Natural killer cell treated with Interleukin-12 subunit alpha and Interleukin-12 subunit beta and Interleukin-15 and Interleukin-18, amount 100 ng/mL, for 72 hours (primary cell): Measurements from ENCODE around the gene CMPK2. TPM values are rescaled to one million over a fixed set of nuclear protein-coding genes. Genes with fewer than 3 reads are reported as not detected.

Experiments used
- ATAC-seq, 2 donors: fragments of 150-1000 bp; cut with Tn5 transposase in 1 of 2; sonication (Bioruptor Pico), chemical (Tn5 transposase) in 1 of 2; 2 replicates each; pipeline ENCODE4 v1.10.0; 2021
- DNase-seq: peaks from one replicate; pipeline ENCODE4 v3.0.0; 2022; ENCODE audit warnings: low spot score
- H3K27ac Mint-ChIP-seq, 2 donors: 1 replicate in 1 of 2; 2 replicates in 1 of 2; pipeline ENCODE4 v1.8.0; 2022; ENCODE audit warnings: mixed read lengths in 2 of 2, mild to moderate bottlenecking in 1 of 2, moderate library complexity in 1 of 2
- H3K27me3 Mint-ChIP-seq, 2 donors: 1 replicate in 1 of 2; 2 replicates in 1 of 2; pipeline ENCODE4 v1.8.0; 2022; ENCODE audit warnings: mixed read lengths in 2 of 2
- H3K36me3 Mint-ChIP-seq: one replicate; pipeline ENCODE4 v1.8.0; 2022; ENCODE audit warnings: mixed read lengths
- H3K4me1 Mint-ChIP-seq, 2 donors: 1 replicate in 1 of 2; 2 replicates in 1 of 2; pipeline ENCODE4 v1.8.0; 2022; ENCODE audit warnings: low read depth in 2 of 2, mixed read lengths in 2 of 2, mild to moderate bottlenecking in 1 of 2
- H3K4me3 Mint-ChIP-seq: one replicate; pipeline ENCODE4 v1.8.0; 2022; ENCODE audit warnings: mixed read lengths
- H3K9me3 Mint-ChIP-seq: 2 replicates; pipeline ENCODE4 v1.8.0; 2022; ENCODE audit warnings: mixed read lengths
- total RNA-seq, 2 donors: library from RNA; stranded (reverse); gene quantifications; one replicate each; pipeline ENCODE4 v1.2.3, GENCODE V29; 2022

Gene CMPK2
- total RNA-seq, 2 donors from 2014 or later = 5.7 to 6.4 TPM

GRCh38 chr2:6846540-6846939 lies 19.2 kb downstream of the CMPK2 start:
- H3K36me3 Mint-ChIP-seq = peaks cover 59% of the 10 kb centered on the region
- no peak for ATAC-seq
- no peak overlapping the region for H3K4me3 Mint-ChIP-seq
- DNase-seq = no peak
- peaks cover 19% of the 10 kb centered on the region for H3K9me3 Mint-ChIP-seq
- H3K27me3 Mint-ChIP-seq = no peaks in the 10 kb centered on the region
- peaks cover 12 to 14% of the 10 kb centered on the region in 2 donors for H3K4me1 Mint-ChIP-seq
- no peak overlapping the region for H3K27ac Mint-ChIP-seq

DNA sequence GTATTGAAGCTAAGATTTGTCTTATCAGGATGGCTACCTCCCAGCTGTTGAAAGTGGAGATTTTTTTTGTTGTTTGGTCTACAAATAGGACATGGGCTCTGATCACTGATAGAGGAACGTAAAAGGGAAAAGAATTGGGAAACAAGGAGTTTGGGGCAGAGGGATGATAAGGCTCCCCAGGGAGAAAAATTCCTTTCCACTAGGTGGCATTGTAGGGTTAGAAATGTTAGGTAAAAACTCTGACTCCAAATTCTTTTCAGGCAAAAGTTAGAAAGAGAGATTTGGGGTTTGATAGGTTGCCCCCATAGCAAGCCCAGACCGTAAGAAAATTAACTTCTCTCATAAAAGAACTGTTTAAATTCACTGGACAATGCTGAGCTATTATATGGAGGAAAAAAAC lies 19.8 kb downstream of the CMPK2 start:
- Mint-ChIP-seq H3K27ac (no peak overlapping the region), H3K36me3 (peaks cover 59% of the 10 kb centered on the region), H3K27me3 (no peaks in the 10 kb centered on the region), H3K4me3 (no peak overlapping the region), H3K4me1 (peaks cover 12 to 14% of the 10 kb centered on the region in 2 donors), H3K9me3 (peaks cover 19% of the 10 kb centered on the region)
- ATAC-seq (no peak), DNase-seq (no peak)

DNA sequence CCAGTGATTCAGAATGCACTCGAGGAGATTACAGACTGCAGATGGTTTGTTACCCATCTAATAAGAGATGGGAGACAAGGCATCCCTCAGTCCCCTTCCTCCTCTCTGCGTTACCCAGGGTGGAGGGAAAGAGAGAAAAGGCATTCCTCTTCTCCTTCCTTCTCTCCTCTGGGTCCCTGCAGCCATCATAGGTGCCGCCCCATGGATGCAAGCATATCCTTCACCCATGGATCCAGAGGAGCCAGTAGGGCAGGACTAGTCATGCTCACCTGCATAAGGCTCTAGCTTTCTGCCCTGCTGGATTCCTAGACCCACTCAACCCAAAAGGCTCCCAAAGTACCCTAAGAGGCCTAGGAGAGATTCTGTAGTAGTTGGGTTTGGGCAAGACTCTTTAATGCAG lies 20.4 kb downstream of the CMPK2 start:
- ATAC-seq = no peak
- H3K27me3 Mint-ChIP-seq = no peaks in the 10 kb centered on the region
- peaks cover 61% of the 10 kb centered on the region for H3K36me3 Mint-ChIP-seq
- H3K4me1 Mint-ChIP-seq = peaks cover 6 to 10% of the 10 kb centered on the region in 2 donors
- no peak for DNase-seq
- H3K27ac Mint-ChIP-seq = no peak overlapping the region
- H3K4me3 Mint-ChIP-seq = no peak overlapping the region
- peaks cover 19% of the 10 kb centered on the region for H3K9me3 Mint-ChIP-seq

DNA sequence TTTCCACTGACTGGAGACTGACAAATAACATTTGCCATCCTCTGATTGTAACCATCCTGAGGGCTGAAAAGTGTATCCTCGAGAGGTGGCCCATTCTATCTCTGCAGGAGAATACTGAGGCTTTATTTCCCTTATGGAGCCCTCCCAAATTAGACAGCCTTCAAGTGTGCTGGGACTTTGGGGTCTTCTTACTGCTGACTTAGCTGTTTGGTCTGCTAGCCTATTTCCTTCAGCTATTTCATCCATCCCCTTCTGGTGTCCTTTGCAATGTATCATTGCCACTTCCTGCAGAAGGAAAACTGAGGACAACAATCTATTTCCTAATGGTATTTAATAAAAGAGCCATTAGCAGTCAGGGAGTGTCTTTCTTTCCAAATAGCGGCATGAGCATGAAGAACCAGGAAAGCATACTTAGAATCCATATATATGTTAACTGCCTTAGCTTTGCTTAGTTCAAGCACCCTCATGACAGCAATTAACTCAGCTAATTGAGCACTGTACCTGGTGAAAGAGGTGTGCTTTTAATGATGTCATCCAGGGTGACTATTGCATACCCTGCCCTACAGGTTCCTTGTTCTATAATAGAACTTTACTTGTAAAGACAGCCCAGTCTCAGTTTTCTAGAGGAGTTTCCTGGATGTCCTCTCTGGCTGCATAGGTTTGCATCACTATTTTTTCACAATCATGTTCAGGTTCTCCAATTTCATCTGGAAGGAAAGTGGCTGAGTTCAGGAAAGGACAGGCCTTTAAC lies 24.0 kb downstream of the CMPK2 start:
- Mint-ChIP-seq H3K36me3 (peaks cover 41% of the 10 kb centered on the region), H3K27me3 (no peaks in the 10 kb centered on the region), H3K4me3 (no peak overlapping the region), H3K27ac (no peak overlapping the region), H3K4me1 (no peaks in the 10 kb centered on the region), H3K9me3 (peaks cover 11% of the 10 kb centered on the region)
- ATAC-seq = no peak
- DNase-seq = no peak

DNA sequence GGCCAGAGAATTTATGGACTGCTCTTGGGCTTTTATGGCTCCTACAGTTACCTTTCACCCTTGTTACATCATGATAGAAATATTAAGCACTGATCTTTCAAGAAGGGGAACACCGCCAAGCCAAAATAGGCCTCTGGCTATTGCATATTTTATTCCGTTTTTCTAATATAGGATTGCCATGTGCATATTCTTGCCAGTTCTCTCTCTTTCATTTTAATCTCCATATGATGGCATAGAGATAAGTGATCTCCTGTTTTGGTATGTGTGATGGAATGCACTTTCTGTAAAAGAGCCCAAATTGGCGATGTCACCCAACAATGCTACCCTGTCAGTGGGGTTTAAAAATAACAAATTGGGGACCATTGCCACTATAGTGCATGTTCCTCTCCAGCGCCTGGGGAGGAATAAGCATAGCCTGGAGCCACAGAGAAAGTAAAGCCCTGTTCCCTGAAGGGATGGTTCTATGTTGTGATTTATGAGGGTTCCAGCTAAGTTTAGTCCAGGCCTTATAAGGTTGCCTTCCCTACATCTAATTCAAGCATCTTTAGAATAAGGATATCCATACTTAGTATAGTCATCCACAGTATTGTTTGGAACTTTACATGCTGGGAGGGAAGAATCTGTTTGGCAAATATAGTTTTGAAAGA lies 26.9 kb downstream of the CMPK2 start:
- H3K36me3 Mint-ChIP-seq = peaks cover 34% of the 10 kb centered on the region
- no peak overlapping the region for H3K27ac Mint-ChIP-seq
- H3K4me3 Mint-ChIP-seq = no peak overlapping the region
- no peaks in the 10 kb centered on the region for H3K27me3 Mint-ChIP-seq
- H3K9me3 Mint-ChIP-seq = no peaks in the 10 kb centered on the region
- H3K4me1 Mint-ChIP-seq = peaks cover 0 to 3% of the 10 kb centered on the region in 2 donors
- no peak for ATAC-seq
- no peak for DNase-seq

GRCh38 chr2:6835467-6835866 lies 30.2 kb downstream of the CMPK2 start:
- Mint-ChIP-seq H3K4me1 (peaks cover 9 to 10% of the 10 kb centered on the region in 2 donors), H3K36me3 (peaks cover 42% of the 10 kb centered on the region), H3K9me3 (peaks cover 16% of the 10 kb centered on the region), H3K4me3 (no peak overlapping the region), H3K27ac (peak overlapping the region in 1 of 2 donors; percentile 6), H3K27me3 (no peaks in the 10 kb centered on the region)
- DNase-seq = no peak
- ATAC-seq = no peak

DNA sequence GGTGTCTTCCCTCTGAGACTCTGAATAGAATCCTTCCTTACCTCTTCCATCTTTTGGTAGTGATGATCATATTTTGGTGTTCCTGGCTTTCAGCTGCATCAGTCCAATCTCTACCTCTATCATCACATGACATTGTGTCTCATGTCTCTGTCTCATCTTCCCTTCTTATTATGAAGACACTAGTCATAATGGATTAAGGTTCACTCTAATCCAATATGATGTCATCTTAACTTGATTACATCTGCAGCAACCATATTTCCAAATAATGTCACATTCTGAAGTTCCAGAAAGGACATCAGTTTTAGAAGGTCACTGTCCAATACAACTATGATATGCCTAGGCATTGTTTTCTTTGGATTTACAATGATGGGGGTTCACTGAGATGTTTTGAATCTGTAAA lies 31.5 kb downstream of the CMPK2 start:
- Mint-ChIP-seq H3K27ac (peak overlapping the region; percentile 21 to 37), H3K36me3 (peaks cover 39% of the 10 kb centered on the region), H3K4me1 (peaks cover 9 to 10% of the 10 kb centered on the region in 2 donors), H3K27me3 (no peaks in the 10 kb centered on the region), H3K4me3 (peak overlapping the region; percentile 1), H3K9me3 (peaks cover 17% of the 10 kb centered on the region)
- DNase-seq = no peak
- no peak for ATAC-seq

DNA sequence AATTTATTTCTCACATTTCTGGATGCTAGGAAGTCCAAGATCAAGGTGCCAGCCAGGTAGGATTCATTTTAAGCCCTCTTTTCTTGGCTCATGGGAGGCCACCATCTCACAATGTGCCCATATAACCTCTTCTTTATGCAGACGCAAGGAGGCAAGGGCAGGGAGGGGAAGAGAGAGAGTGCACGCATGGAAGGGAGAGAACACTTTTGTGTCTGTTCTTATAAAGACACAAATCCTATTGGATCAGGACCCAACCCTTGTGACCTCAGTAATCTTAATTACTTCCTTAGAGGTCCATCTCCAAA lies 32.5 kb downstream of the CMPK2 start:
- H3K36me3 Mint-ChIP-seq = peaks cover 39% of the 10 kb centered on the region
- DNase-seq (no peak), ATAC-seq (no peak)
- H3K27ac Mint-ChIP-seq = peak overlapping the region; percentile 84 to 94
- H3K27me3 Mint-ChIP-seq = no peaks in the 10 kb centered on the region
- peaks cover 17% of the 10 kb centered on the region for H3K9me3 Mint-ChIP-seq
- H3K4me3 Mint-ChIP-seq = peak overlapping the region; percentile 58
- peaks cover 9 to 10% of the 10 kb centered on the region in 2 donors for H3K4me1 Mint-ChIP-seq

GRCh38 chr2:6832596-6833299 lies 33.0 kb downstream of the CMPK2 start:
- H3K36me3 Mint-ChIP-seq = peaks cover 39% of the 10 kb centered on the region
- H3K27ac Mint-ChIP-seq = peak overlapping the region; percentile 84 to 94
- no peak for DNase-seq
- H3K9me3 Mint-ChIP-seq = peaks cover 17% of the 10 kb centered on the region
- ATAC-seq = peak in 1 of 2 donors; percentile 72
- H3K27me3 Mint-ChIP-seq = no peaks in the 10 kb centered on the region
- H3K4me3 Mint-ChIP-seq = peak overlapping the region; percentile 58
- H3K4me1 Mint-ChIP-seq = peaks cover 9 to 10% of the 10 kb centered on the region in 2 donors

DNA sequence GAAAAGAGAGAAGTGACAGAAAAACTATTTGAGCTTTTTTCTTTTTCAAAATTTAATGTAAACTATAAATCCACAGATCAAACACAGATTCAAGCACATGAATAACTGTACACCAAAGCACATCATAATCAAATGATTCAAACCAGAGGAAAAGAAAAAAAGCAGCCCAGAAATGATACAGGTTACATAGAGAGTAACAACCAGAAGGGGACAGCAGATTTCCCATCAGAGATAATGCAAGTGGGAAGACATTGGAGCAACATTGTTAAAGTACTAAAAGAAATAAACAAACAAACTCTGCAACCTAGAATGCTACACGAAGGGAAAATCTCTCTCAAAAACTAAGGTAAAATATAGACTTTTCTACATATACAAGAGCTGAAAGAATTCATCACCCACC lies 34.5 kb downstream of the CMPK2 start:
- Mint-ChIP-seq H3K9me3 (peaks cover 17% of the 10 kb centered on the region), H3K4me1 (peaks cover 14 to 16% of the 10 kb centered on the region in 2 donors), H3K27me3 (no peaks in the 10 kb centered on the region), H3K36me3 (peaks cover 39% of the 10 kb centered on the region), H3K4me3 (no peak overlapping the region), H3K27ac (peak overlapping the region in 1 of 2 donors; percentile 18)
- ATAC-seq = no peak
- no peak for DNase-seq

DNA sequence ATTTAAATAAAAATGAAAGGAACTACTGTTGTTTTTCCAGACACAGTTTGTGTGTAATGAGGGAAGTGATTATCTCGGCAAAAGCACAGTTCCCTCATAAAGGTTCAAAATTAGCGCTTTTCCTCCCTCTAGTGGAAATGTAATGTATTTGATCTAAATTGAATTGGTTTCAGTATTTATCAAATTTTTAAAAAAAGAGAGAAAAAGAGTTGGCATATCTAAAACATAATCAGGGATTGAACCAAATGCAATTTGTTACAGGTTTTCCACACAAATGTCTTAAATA lies 37.5 kb downstream of the CMPK2 start:
- no peak overlapping the region for H3K27ac Mint-ChIP-seq
- ATAC-seq = no peak
- H3K36me3 Mint-ChIP-seq = peaks cover 23% of the 10 kb centered on the region
- H3K4me3 Mint-ChIP-seq = no peak overlapping the region
- H3K4me1 Mint-ChIP-seq = peaks cover 12 to 17% of the 10 kb centered on the region in 2 donors
- no peak for DNase-seq
- H3K9me3 Mint-ChIP-seq = peaks cover 16% of the 10 kb centered on the region
- H3K27me3 Mint-ChIP-seq = no peaks in the 10 kb centered on the region

DNA sequence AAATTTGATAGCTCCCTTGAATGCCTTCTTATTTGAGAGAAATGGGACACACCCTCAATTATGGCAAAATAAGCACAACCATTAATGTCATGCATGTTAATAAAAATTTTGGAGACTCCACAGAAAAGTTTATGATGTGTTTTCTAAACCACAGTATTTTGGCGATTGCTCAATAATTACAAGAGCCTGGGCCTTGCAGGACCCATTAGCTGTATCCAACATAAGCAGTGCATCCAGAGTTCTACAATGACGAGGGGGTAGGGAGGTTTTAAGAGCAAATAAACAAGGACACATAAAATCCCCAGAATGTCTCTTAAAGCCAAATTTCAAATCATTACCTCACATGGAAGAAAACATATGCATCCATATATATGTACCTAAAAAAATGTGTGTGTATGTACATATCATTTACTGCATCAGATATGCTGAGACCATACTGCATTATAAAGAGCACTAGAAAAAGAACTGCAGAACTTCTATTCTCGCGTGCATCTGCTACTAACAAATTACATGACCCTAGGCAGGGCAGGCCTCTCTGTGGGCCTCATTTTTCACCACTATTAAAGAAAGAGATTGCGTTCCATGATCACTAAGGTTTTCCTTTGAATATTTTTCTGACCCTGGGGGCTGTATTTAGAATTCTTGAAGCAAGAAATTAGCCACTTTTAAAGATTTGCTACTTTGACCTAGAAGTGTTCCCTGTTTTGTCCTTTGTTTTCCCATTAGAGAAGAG lies 38.0 kb downstream of the CMPK2 start:
- DNase-seq = no peak
- no peak for ATAC-seq
- Mint-ChIP-seq H3K36me3 (peaks cover 21% of the 10 kb centered on the region), H3K9me3 (peaks cover 11% of the 10 kb centered on the region), H3K4me1 (peaks cover 7 to 12% of the 10 kb centered on the region in 2 donors), H3K27ac (no peak overlapping the region), H3K27me3 (no peaks in the 10 kb centered on the region), H3K4me3 (no peak overlapping the region)

- peak; percentile 91 to 92 for ATAC-seq
- H3K36me3 Mint-ChIP-seq = peaks cover 16% of the 10 kb centered on the region
- no peaks in the 10 kb centered on the region for H3K27me3 Mint-ChIP-seq
- peaks cover 6 to 10% of the 10 kb centered on the region in 2 donors for H3K4me1 Mint-ChIP-seq
- DNase-seq = no peak
- H3K4me3 Mint-ChIP-seq = no peak overlapping the region
- H3K9me3 Mint-ChIP-seq = peaks cover 9% of the 10 kb centered on the region
- H3K27ac Mint-ChIP-seq = peak overlapping the region in 1 of 2 donors; percentile 0
These were observed 39.4 kb downstream of the CMPK2 start for GRCh38 chr2:6826081-6826913.
